Measurements from ENCODE around the gene CDX1. TPM values are rescaled to one million over a fixed set of nuclear protein-coding genes. Genes with fewer than 3 reads are reported as not detected.

Gene CDX1
- total RNA-seq, 1 experiment from 2014 or later = 0.29 TPM

- no peaks in the 10 kb centered on the region for H3K36me3 ChIP-seq (ENCODE audit: control insufficient read depth, insufficient read depth, low read length)
- ChIA-PET CTCF (no interaction called here), POLR2A (interaction anchor here (0.6 kb wide), 1 partner anchor 240 kb away, joined by 8 read pairs; no protein-coding TSS in a partner anchor)
- TF ChIP-seq CTCF (IDR thresholded peaks at IDR 0.05; ENCODE audit: insufficient read depth in 1 of 2, low read depth in 1 of 2, low read length in 1 of 2, severe bottlenecking in 1 of 2, unreplicated experiment in 1 of 2) = no peak
- Mint-ChIP-seq H3K27me3 (ENCODE audit: insufficient read depth, unreplicated experiment) (no peaks in the 10 kb centered on the region), H3K36me3 (ENCODE audit: insufficient read depth, unreplicated experiment) (no peaks in the 10 kb centered on the region), H3K9me3 (ENCODE audit: unreplicated experiment) (no peaks in the 10 kb centered on the region), H3K4me3 (ENCODE audit: unreplicated experiment) (no peak overlapping the region), H3K4me1 (ENCODE audit: low read depth, unreplicated experiment) (peaks cover 8% of the 10 kb centered on the region), H3K27ac (ENCODE audit: unreplicated experiment) (no peak overlapping the region)
- no peaks in the 10 kb centered on the region for H3K9me3 ChIP-seq
- intact Hi-C loops (cut with micrococcal nuclease; ENCODE audit: unreplicated experiment) = loop anchor here (10.0 kb wide), 1 partner anchor 291 kb away; no protein-coding TSS in a partner anchor
- H3K27me3 ChIP-seq (replicated peaks; ENCODE audit: control insufficient read depth, insufficient read depth, low read length) = no peaks in the 10 kb centered on the region
- H3K4me3 ChIP-seq (ENCODE audit: low read depth, low read length) = no peak overlapping the region
- H3K4me1 ChIP-seq = peaks cover 16% of the 10 kb centered on the region
- DNase-seq = no peak
- no TSS peak for BruUV-seq (replicated peaks)
Measured at GRCh38 chr5:150125334-150125733, 41.2 kb upstream of the CDX1 start.

- Histone ChIP-seq H3K4me3 (ENCODE audit: low read depth, low read length) (no peak overlapping the region), H3K9me3 (no peaks in the 10 kb centered on the region), H3K27me3 (replicated peaks; ENCODE audit: control insufficient read depth, insufficient read depth, low read length) (no peaks in the 10 kb centered on the region), H3K36me3 (ENCODE audit: control insufficient read depth, insufficient read depth, low read length) (no peaks in the 10 kb centered on the region), H3K4me1 (peaks cover 19% of the 10 kb centered on the region)
- no peak for TF ChIP-seq CTCF (IDR thresholded peaks at IDR 0.05; ENCODE audit: insufficient read depth in 1 of 2, low read depth in 1 of 2, low read length in 1 of 2, severe bottlenecking in 1 of 2, unreplicated experiment in 1 of 2)
- Mint-ChIP-seq H3K36me3 (ENCODE audit: insufficient read depth, unreplicated experiment) (no peaks in the 10 kb centered on the region), H3K27ac (ENCODE audit: unreplicated experiment) (no peak overlapping the region), H3K4me3 (ENCODE audit: unreplicated experiment) (no peak overlapping the region), H3K9me3 (ENCODE audit: unreplicated experiment) (no peaks in the 10 kb centered on the region), H3K27me3 (ENCODE audit: insufficient read depth, unreplicated experiment) (no peaks in the 10 kb centered on the region), H3K4me1 (ENCODE audit: low read depth, unreplicated experiment) (peaks cover 14% of the 10 kb centered on the region)
- no TSS peak for BruUV-seq (replicated peaks)
- DNase-seq = no peak
- intact Hi-C loops (cut with micrococcal nuclease; ENCODE audit: unreplicated experiment) = loop anchor here (10.0 kb wide), 1 partner anchor 292 kb away; no protein-coding TSS in a partner anchor
- ChIA-PET POLR2A (no interaction called here), CTCF (interaction anchor here (0.5 to 0.6 kb wide), 2 partner anchors 48 to 305 kb away, joined by 3 read pairs; no protein-coding TSS in a partner anchor)
Measured at GRCh38 chr5:150126199-150126920, 40.2 kb upstream of the CDX1 start.

- H3K4me3 Mint-ChIP-seq (ENCODE audit: unreplicated experiment) = no peak overlapping the region
- TF ChIP-seq CTCF (IDR thresholded peaks at IDR 0.05; ENCODE audit: insufficient read depth in 1 of 2, low read depth in 1 of 2, low read length in 1 of 2, severe bottlenecking in 1 of 2, unreplicated experiment in 1 of 2) = no peak
- H3K36me3 ChIP-seq (ENCODE audit: control insufficient read depth, insufficient read depth, low read length) = no peaks in the 10 kb centered on the region
- H3K9me3 Mint-ChIP-seq (ENCODE audit: unreplicated experiment) = no peaks in the 10 kb centered on the region
- no peaks in the 10 kb centered on the region for H3K36me3 Mint-ChIP-seq (ENCODE audit: insufficient read depth, unreplicated experiment)
- H3K4me1 ChIP-seq = peaks cover 16% of the 10 kb centered on the region
- H3K27me3 Mint-ChIP-seq (ENCODE audit: insufficient read depth, unreplicated experiment) = no peaks in the 10 kb centered on the region
- peaks cover 14% of the 10 kb centered on the region for H3K4me1 Mint-ChIP-seq (ENCODE audit: low read depth, unreplicated experiment)
- no peak overlapping the region for H3K4me3 ChIP-seq (ENCODE audit: low read depth, low read length)
- ChIA-PET POLR2A (no interaction called here), CTCF (interaction anchor here (0.6 kb wide), 1 partner anchor 47 kb away, joined by 3 read pairs; no protein-coding TSS in a partner anchor)
- H3K9me3 ChIP-seq = no peaks in the 10 kb centered on the region
- no peaks in the 10 kb centered on the region for H3K27me3 ChIP-seq (replicated peaks; ENCODE audit: control insufficient read depth, insufficient read depth, low read length)
- no peak for DNase-seq
- intact Hi-C loops (cut with micrococcal nuclease; ENCODE audit: unreplicated experiment) = loop anchor here (10.0 kb wide), 1 partner anchor 292 kb away; no protein-coding TSS in a partner anchor
- no peak overlapping the region for H3K27ac Mint-ChIP-seq (ENCODE audit: unreplicated experiment)
- no TSS peak for BruUV-seq (replicated peaks)
Measured at GRCh38 chr5:150126921-150127265, 39.7 kb upstream of the CDX1 start.

All from Caco-2 (cell line).